Tibial artery (tissue), 4 donors: ENCODE measurements around the gene MAPKAPK3.

ENCODE experiments used
- DNase-seq, 2 donors: peaks; one replicate each; pipeline ENCODE4 v3.0.0-alpha.2; 2019
- H3K27ac ChIP-seq, 2 donors: fragments of 200-600 bp; sonication (generic) in 1 of 2; 1 replicate in 1 of 2; 2 replicates in 1 of 2; pipeline ENCODE4 v1.5.1; 2018 to 2019; ENCODE audit warnings: mild to moderate bottlenecking in 1 of 2
- H3K27me3 ChIP-seq, 2 donors: fragments of 200-600 bp; sonication (generic) in 1 of 2; one replicate each; pipeline versions ENCODE4 v1.5.1 to v1.6.0; 2016 to 2019
- H3K36me3 ChIP-seq, 3 donors: fragments of 200-600 bp; sonication (generic) in 2 of 3; one replicate each; pipeline ENCODE4 v1.5.1; 2016 to 2019; ENCODE audit warnings: mild to moderate bottlenecking in 2 of 3
- H3K4me1 ChIP-seq, 4 donors: fragments of 200-600 bp; sonication (generic) in 2 of 4; 1 replicate in 3 of 4; 2 replicates in 1 of 4; pipeline ENCODE4 v1.5.1; 2016 to 2019
- H3K4me3 ChIP-seq, 2 donors: fragments of 200-600 bp; sonication (generic) in 1 of 2; 1 replicate in 1 of 2; 2 replicates in 1 of 2; pipeline ENCODE4 v1.5.1; 2018 to 2019; ENCODE audit warnings: mild to moderate bottlenecking in 2 of 2
- H3K9me3 ChIP-seq, 3 donors: fragments of 200-600 bp; sonication (generic) in 1 of 3; one replicate each; pipeline ENCODE4 v1.5.1; 2016 to 2019
- intact Hi-C: fragments of 100-400 bp; cut with DNase I; formaldehyde crosslinking; loops from one replicate; pipeline ENCODE4 v1.15.0; 2023; ENCODE audit warnings: low total_unique reads
- TF ChIP-seq, protein P1 (sequence below), 2 experiments: fragments of 200-600 bp in 1 of 2; fragments of 450-650 bp in 1 of 2; IDR thresholded peaks; one replicate each; pipeline ENCODE4 v1.5.1; 2017 to 2019; ENCODE audit warnings: antibody characterized with exemption in 2 of 2, mild to moderate bottlenecking in 1 of 2, moderate library complexity in 1 of 2

Gene MAPKAPK3

DNA sequence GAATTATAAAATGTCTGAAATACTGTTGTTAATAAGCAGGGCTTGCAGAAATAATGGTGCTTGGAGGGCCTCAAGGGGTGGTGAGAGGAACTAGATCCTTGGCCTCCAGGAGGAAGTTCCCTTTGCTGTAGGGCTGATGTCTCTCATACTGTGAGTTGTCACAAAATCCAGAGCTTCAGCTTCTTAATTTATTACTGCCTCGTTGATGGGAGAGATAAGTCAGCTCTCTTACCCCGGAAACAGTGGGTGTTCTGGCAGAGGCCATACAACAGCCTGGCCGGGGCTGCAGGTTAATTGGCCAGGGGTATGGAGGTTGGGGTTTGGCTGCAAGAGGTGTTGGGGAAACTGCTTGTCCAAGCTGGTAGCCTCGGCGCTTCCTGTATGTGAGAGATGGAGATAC, 15.5 kb downstream of the MAPKAPK3 start:
- H3K4me1 ChIP-seq: peaks cover 0 to 21% (median 6%) of the 10 kb centered on the region in 4 donors
- no peaks in the 10 kb centered on the region for H3K9me3 ChIP-seq

DNA sequence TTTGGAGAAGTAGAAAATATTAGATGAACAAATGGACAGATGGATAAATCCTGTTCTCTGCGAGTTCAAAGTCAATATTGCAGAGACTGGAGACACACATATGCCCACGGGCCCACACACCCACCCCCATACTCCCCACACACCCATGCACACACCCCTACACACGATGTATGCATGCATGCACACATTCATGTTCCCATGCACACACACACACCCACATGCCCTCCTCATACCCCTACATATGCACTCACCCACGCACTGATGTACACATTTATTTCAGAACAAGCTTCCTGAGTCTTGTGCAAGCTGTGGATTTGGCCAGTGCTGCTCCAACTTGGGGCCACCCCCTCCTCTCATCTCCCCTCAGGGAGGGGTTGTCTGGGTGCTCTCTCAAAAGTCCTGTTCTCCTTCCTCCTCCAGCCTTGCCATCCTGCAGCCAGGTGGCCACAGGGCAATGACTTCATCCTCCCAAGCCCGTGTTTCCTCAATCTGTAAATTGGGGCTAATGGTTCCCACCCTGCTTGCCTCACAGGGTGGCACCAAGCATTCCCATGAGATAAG, 16.4 kb downstream of the MAPKAPK3 start:
- Histone ChIP-seq H3K27ac (no peak overlapping the region), H3K27me3 (no peaks in the 10 kb centered on the region), H3K36me3 (no peaks in the 10 kb centered on the region), H3K4me1 (peaks cover 0 to 20% (median 3%) of the 10 kb centered on the region in 4 donors), H3K9me3 (no peaks in the 10 kb centered on the region), H3K4me3 (no peak overlapping the region)
- DNase-seq: no peak
- intact Hi-C loops: no loop called here
- TF ChIP-seq, protein P1, sequence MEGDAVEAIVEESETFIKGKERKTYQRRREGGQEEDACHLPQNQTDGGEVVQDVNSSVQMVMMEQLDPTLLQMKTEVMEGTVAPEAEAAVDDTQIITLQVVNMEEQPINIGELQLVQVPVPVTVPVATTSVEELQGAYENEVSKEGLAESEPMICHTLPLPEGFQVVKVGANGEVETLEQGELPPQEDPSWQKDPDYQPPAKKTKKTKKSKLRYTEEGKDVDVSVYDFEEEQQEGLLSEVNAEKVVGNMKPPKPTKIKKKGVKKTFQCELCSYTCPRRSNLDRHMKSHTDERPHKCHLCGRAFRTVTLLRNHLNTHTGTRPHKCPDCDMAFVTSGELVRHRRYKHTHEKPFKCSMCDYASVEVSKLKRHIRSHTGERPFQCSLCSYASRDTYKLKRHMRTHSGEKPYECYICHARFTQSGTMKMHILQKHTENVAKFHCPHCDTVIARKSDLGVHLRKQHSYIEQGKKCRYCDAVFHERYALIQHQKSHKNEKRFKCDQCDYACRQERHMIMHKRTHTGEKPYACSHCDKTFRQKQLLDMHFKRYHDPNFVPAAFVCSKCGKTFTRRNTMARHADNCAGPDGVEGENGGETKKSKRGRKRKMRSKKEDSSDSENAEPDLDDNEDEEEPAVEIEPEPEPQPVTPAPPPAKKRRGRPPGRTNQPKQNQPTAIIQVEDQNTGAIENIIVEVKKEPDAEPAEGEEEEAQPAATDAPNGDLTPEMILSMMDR (IDR thresholded peaks at IDR 0.05): no peak

More for the DNA sequence above, 15.5 kb downstream of the MAPKAPK3 start:
- H3K27me3 ChIP-seq: no peaks in the 10 kb centered on the region
- H3K27ac ChIP-seq: no peak overlapping the region
- TF ChIP-seq, protein P1 (IDR thresholded peaks at IDR 0.05): no peak
- intact Hi-C loops: no loop called here
- no peaks in the 10 kb centered on the region for H3K36me3 ChIP-seq
- DNase-seq: no peak
- H3K4me3 ChIP-seq: no peak overlapping the region

DNA sequence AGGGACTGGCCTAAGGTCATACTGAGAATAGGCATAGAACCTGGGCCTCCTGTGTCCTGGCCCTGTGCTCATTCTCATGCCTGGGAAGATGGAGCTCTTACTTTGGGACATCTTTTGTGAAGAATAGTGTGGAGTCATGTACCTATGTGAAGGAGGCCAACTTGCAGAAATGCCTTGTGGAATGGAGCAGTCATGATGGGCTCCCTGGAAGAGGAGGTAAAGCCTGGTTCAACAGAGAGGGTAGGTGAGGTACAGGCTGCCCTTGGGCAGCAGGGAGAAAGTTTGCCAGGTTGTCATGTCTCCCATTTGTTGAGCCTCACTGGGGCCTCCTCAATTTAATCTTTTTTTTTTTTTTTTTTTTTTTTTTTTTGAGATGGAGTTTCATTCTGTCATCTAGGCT, 18.1 kb downstream of the MAPKAPK3 start:
- TF ChIP-seq, protein P1 (IDR thresholded peaks at IDR 0.05): no peak
- Histone ChIP-seq H3K4me1 (peaks cover 0 to 25% (median 3%) of the 10 kb centered on the region in 4 donors), H3K36me3 (no peaks in the 10 kb centered on the region), H3K27me3 (no peaks in the 10 kb centered on the region), H3K27ac (no peak overlapping the region), H3K9me3 (no peaks in the 10 kb centered on the region), H3K4me3 (no peak overlapping the region)
- DNase-seq: no peak
- intact Hi-C loops: no loop called here

DNA sequence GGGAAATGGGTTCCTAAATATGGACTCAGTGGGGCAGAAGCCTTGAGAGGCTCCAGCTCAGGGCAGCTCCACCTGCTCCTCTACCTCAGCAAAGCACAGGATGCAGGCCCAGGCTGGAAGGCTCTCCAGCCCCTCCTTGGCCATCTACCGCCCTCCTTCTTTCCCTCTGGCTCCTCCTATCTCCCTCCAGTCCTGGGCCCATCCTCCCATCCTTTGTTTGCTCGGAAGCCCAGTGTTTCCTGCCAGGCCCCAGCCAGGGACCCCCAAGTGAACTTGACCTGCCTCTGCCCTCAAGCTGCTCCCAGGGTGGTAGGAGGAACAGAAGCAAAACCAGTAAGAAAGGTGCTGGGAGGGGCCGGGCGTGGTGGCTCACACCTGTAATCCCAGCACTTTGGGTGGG, 20.1 kb downstream of the MAPKAPK3 start:
- peaks cover 0 to 21% (median 3%) of the 10 kb centered on the region in 4 donors for H3K4me1 ChIP-seq
- H3K27me3 ChIP-seq: no peaks in the 10 kb centered on the region
- intact Hi-C loops: no loop called here
- no peak overlapping the region for H3K27ac ChIP-seq
- H3K4me3 ChIP-seq: no peak overlapping the region
- H3K36me3 ChIP-seq: peaks cover 0 to 19% (median 14%) of the 10 kb centered on the region in 3 donors
- DNase-seq: no peak
- TF ChIP-seq, protein P1 (IDR thresholded peaks at IDR 0.05): no peak
- no peaks in the 10 kb centered on the region for H3K9me3 ChIP-seq

DNA sequence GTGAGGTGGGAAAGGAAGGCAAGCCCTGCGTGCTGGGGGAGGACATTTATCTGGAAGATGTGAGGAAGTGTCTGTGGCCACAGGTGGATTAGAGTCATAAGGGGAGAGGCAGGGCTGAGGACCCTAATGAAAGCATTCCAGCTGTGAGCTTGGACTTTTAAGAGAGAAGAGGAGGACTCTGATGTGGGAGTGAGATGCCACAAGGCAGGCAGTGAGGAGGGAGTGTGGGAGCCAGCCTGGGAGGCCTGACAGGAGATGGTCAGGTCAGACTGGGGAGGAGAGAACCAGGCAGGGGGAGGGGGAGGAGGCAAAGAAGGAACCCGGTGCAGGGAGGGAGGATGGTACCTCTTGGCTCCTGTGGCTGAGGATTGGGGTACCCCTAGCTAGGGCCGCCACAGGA, 21.0 kb downstream of the MAPKAPK3 start:
- TF ChIP-seq, protein P1 (IDR thresholded peaks at IDR 0.05): no peak

More for the DNA sequence above, 21.0 kb downstream of the MAPKAPK3 start:
- H3K4me3 ChIP-seq: no peak overlapping the region
- intact Hi-C loops: no loop called here
- no peak for DNase-seq
- no peak overlapping the region for H3K27ac ChIP-seq
- no peaks in the 10 kb centered on the region for H3K9me3 ChIP-seq
- peaks cover 0 to 28% (median 18%) of the 10 kb centered on the region in 3 donors for H3K36me3 ChIP-seq
- H3K27me3 ChIP-seq: no peaks in the 10 kb centered on the region
- peaks cover 0 to 12% (median 4%) of the 10 kb centered on the region in 4 donors for H3K4me1 ChIP-seq
